Measurements from ENCODE around the gene PSME3IP1. TPM values are rescaled to one million over a fixed set of nuclear protein-coding genes. Genes with fewer than 3 reads are reported as not detected.
A peak's percentile ranks its signal among the peaks of the same experiment; 100 is the strongest.

The PSME3IP1 gene
- polyA plus RNA-seq, 1 of the 3 experiments (the other 2 are of a cell fraction): 80.9 TPM

DNA sequence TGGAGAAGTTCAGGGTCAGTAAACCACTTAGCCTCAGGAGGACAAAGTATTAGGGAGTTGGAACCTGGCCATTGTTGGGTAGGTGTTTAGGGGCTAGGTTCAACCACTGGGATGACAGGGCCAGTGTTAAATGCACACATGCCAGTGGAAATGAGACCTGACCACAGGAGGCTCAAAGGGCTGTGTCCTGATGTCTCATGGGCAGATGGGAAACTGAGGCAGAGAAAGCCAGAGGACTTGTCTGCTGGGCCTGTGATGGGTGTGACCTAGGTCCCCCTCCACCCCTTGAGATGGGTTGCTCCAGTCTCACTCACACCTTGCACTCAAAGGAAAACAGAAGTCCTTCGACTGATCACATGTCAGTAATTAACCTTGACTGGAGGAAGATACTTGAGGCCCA, 77.4 kb downstream of the PSME3IP1 start:
- no peak overlapping the region for H3K9ac ChIP-seq
- no peak for DNase-seq
- no peak overlapping the region for H3K4me3 ChIP-seq (ENCODE audit: low read depth in 2 of 2, low read length in 1 of 2)
- no peak overlapping the region for H2AFZ ChIP-seq (ENCODE audit: low read depth)
- POLR2A ChIA-PET: no interaction called here
- no peak overlapping the region for H3K27ac ChIP-seq (ENCODE audit: low read depth in 2 of 2, low read length in 1 of 2)
- H3K9me3 ChIP-seq: no peaks in the 10 kb centered on the region
- no peaks in the 10 kb centered on the region for H3K9me2 ChIP-seq
- no peaks in the 10 kb centered on the region for H3K27me3 ChIP-seq (ENCODE audit: insufficient read depth)
- TF ChIP-seq, protein P1, sequence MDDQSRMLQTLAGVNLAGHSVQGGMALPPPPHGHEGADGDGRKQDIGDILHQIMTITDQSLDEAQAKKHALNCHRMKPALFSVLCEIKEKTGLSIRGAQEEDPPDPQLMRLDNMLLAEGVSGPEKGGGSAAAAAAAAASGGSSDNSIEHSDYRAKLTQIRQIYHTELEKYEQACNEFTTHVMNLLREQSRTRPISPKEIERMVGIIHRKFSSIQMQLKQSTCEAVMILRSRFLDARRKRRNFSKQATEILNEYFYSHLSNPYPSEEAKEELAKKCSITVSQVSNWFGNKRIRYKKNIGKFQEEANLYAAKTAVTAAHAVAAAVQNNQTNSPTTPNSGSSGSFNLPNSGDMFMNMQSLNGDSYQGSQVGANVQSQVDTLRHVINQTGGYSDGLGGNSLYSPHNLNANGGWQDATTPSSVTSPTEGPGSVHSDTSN (IDR thresholded peaks at IDR 0.05): no peak
- TF ChIP-seq, protein P2, sequence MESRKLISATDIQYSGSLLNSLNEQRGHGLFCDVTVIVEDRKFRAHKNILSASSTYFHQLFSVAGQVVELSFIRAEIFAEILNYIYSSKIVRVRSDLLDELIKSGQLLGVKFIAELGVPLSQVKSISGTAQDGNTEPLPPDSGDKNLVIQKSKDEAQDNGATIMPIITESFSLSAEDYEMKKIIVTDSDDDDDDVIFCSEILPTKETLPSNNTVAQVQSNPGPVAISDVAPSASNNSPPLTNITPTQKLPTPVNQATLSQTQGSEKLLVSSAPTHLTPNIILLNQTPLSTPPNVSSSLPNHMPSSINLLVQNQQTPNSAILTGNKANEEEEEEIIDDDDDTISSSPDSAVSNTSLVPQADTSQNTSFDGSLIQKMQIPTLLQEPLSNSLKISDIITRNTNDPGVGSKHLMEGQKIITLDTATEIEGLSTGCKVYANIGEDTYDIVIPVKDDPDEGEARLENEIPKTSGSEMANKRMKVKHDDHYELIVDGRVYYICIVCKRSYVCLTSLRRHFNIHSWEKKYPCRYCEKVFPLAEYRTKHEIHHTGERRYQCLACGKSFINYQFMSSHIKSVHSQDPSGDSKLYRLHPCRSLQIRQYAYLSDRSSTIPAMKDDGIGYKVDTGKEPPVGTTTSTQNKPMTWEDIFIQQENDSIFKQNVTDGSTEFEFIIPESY (IDR thresholded peaks at IDR 0.05; ENCODE audit: borderline replicate concordance, low read depth): no peak
- H3K4me1 ChIP-seq (ENCODE audit: control insufficient read depth in 1 of 2, insufficient read depth in 2 of 2, low read depth in 1 of 2, low read length in 1 of 2): peaks cover 0 to 16% of the 10 kb centered on the region in 2 experiments; a peak in 1 of 4 replicates
- H3F3A ChIP-seq (replicated peaks; ENCODE audit: insufficient read depth): peaks cover 4% of the 10 kb centered on the region
- H3K79me2 ChIP-seq (ENCODE audit: insufficient read depth): peaks cover 20% of the 10 kb centered on the region; the same call in 1 of the 2 replicates
- peaks cover 0 to 2% of the 10 kb centered on the region in 2 experiments for H3K36me3 ChIP-seq (replicated peaks in 1 of 2; ENCODE audit: control insufficient read depth in 1 of 2, insufficient read depth in 2 of 2, low read length in 1 of 2)
- CTCF ChIA-PET: interaction anchor here (8.6 kb wide), 1 partner anchor 16 kb away, joined by 67 read pairs; the partner anchor contains the start of gene CPNE2
- 82% methylated on average over 1 of the region's 1 CpG for WGBS (ENCODE audit: low lambda C conversion rate)
- 0 out of 2 replicates have a peak, but pooled peaks cover 2% of the 10 kb centered on the region for H4K20me1 ChIP-seq (ENCODE audit: insufficient read depth)
- H3K4me2 ChIP-seq: no peak overlapping the region

DNA sequence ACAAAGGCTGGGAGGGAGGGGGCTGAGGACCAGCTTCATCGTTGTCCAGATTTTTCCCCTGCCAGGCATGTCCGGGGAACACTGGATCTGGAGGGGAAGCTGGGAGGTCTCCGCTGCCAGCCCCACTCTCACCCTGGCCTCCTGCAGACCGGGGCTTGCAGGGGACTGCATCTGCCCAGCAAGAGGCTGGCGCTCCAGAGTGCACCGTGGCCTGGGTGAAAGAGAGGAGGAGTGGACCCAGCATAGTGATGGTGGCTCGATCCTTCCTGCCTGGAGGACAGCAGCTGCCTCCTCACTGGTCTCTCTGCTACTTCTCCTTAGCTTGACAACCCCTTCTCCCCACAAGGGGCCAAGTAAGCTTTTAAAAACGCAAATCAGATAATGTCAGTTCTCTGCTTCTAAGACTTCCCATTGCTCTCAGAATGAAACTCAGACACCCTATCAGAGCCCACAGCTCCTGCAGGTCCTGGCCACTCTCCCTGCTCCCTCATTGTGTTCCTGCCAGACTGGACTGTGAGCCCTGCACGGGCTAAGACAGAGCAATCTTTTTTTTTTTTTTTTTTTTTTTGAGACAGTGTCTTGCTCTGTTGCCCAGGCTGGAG, 78.4 kb downstream of the PSME3IP1 start:
- POLR2A ChIA-PET: no interaction called here
- Histone ChIP-seq H3K4me3 (ENCODE audit: low read depth in 2 of 2, low read length in 1 of 2) (no peak overlapping the region), H3F3A (replicated peaks; ENCODE audit: insufficient read depth) (peaks cover 4% of the 10 kb centered on the region), H3K4me2 (no peak overlapping the region), H3K9me2 (no peaks in the 10 kb centered on the region), H3K79me2 (ENCODE audit: insufficient read depth) (peaks cover 23% of the 10 kb centered on the region; the same call in 1 of the 2 replicates), H3K4me1 (ENCODE audit: control insufficient read depth in 1 of 2, insufficient read depth in 2 of 2, low read depth in 1 of 2, low read length in 1 of 2) (peaks cover 0 to 16% of the 10 kb centered on the region in 2 experiments; a peak in 1 of 4 replicates), H4K20me1 (ENCODE audit: insufficient read depth) (0 out of 2 replicates have a peak, but pooled peaks cover 2% of the 10 kb centered on the region), H3K27me3 (ENCODE audit: insufficient read depth) (no peaks in the 10 kb centered on the region), H3K36me3 (replicated peaks in 1 of 2; ENCODE audit: control insufficient read depth in 1 of 2, insufficient read depth in 2 of 2, low read length in 1 of 2) (no peaks in the 10 kb centered on the region), H3K9me3 (no peaks in the 10 kb centered on the region), H3K27ac (ENCODE audit: low read depth in 2 of 2, low read length in 1 of 2) (no peak overlapping the region; a peak in 1 of 4 replicates), H2AFZ (ENCODE audit: low read depth) (no peak overlapping the region), H3K9ac (no peak overlapping the region)
- peak; percentile 59 for DNase-seq
- CTCF ChIA-PET: interaction anchor here (1.0 to 8.6 kb wide), 2 partner anchors 10 to 15 kb away, joined by 3 to 67 read pairs; partner anchors contain the start of gene CPNE2
- TF ChIP-seq MXI1 (IDR thresholded peaks at IDR 0.05; ENCODE audit: low read depth, low read length) (no peak), FOXJ3 (CRISPR knock-in tag; IDR thresholded peaks at IDR 0.05) (no peak), ELF1 (IDR thresholded peaks at IDR 0.05) (no peak), TCF12 (IDR thresholded peaks at IDR 0.05) (no peak), MEF2A (IDR thresholded peaks at IDR 0.05; ENCODE audit: borderline replicate concordance, low read depth) (no peak), EZH2phosphoT487 (IDR thresholded peaks at IDR 0.05; ENCODE audit: borderline replicate concordance, low read depth) (no peak), NFIC (IDR thresholded peaks at IDR 0.05; ENCODE audit: borderline replicate concordance) (no peak), FOSL2 (IDR thresholded peaks at IDR 0.05; ENCODE audit: borderline replicate concordance, low read depth) (no peak), JUND (IDR thresholded peaks at IDR 0.05) (no peak)
- TF ChIP-seq, protein P3, sequence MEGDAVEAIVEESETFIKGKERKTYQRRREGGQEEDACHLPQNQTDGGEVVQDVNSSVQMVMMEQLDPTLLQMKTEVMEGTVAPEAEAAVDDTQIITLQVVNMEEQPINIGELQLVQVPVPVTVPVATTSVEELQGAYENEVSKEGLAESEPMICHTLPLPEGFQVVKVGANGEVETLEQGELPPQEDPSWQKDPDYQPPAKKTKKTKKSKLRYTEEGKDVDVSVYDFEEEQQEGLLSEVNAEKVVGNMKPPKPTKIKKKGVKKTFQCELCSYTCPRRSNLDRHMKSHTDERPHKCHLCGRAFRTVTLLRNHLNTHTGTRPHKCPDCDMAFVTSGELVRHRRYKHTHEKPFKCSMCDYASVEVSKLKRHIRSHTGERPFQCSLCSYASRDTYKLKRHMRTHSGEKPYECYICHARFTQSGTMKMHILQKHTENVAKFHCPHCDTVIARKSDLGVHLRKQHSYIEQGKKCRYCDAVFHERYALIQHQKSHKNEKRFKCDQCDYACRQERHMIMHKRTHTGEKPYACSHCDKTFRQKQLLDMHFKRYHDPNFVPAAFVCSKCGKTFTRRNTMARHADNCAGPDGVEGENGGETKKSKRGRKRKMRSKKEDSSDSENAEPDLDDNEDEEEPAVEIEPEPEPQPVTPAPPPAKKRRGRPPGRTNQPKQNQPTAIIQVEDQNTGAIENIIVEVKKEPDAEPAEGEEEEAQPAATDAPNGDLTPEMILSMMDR (IDR thresholded peaks at IDR 0.05): no peak
- TF ChIP-seq, protein P4, sequence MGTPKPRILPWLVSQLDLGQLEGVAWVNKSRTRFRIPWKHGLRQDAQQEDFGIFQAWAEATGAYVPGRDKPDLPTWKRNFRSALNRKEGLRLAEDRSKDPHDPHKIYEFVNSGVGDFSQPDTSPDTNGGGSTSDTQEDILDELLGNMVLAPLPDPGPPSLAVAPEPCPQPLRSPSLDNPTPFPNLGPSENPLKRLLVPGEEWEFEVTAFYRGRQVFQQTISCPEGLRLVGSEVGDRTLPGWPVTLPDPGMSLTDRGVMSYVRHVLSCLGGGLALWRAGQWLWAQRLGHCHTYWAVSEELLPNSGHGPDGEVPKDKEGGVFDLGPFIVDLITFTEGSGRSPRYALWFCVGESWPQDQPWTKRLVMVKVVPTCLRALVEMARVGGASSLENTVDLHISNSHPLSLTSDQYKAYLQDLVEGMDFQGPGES (IDR thresholded peaks at IDR 0.05; ENCODE audit: low read depth, low read length): no peak
- WGBS (ENCODE audit: low lambda C conversion rate): 85% methylated on average over 9 of the region's 9 CpGs
